Right lung (tissue), 10 donors: ENCODE measurements around the gene OR51M1. TPM values are rescaled to one million over a fixed set of nuclear protein-coding genes. Genes with fewer than 3 reads are reported as not detected.
"Not testable (repeated sequence)": the region's sequence is repeated elsewhere in the genome, so short reads cannot be mapped to it uniquely, and the experiment has no call there.

Experiments
- DNase-seq, 2 donors: peaks; one replicate each; pipeline ENCODE4 v3.0.0-alpha.2; 2013
- long read RNA-seq, 8 donors: transcript quantifications; one replicate each; lab custom pipeline, GENCODE V29; 2026
- polyA plus RNA-seq, 5 donors: library from polyadenylated mRNA; unstranded; fragments of 120-200 nt; gene quantifications; one replicate each; pipeline versions ENCODE4 v1.2.1 to v1.2.3, GENCODE V29; 2013; ENCODE audit warnings: inconsistent platforms in 1 of 5, low replicate concordance in 1 of 5; ENCODE audit not compliant: insufficient read length in 5 of 5, insufficient read depth in 1 of 5

OR51M1 gene, protein sequence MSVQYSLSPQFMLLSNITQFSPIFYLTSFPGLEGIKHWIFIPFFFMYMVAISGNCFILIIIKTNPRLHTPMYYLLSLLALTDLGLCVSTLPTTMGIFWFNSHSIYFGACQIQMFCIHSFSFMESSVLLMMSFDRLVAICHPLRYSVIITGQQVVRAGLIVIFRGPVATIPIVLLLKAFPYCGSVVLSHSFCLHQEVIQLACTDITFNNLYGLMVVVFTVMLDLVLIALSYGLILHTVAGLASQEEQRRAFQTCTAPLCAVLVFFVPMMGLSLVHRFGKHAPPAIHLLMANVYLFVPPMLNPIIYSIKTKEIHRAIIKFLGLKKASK
- under 1 TPM in 4 of 5 donors, not detected in 1; 0.06 to 0.13 (median 0.10) TPM for polyA plus RNA-seq
- long read RNA-seq, donor 1: 0 reads
- long read RNA-seq, donor 2: 0 reads
- long read RNA-seq, donor 3: 0 reads
- long read RNA-seq, donor 4: 0 reads
- long read RNA-seq, donor 5: 0 reads
- long read RNA-seq, donor 6: 0 reads
- long read RNA-seq, donor 7: 0 reads
- long read RNA-seq, donor 8: 0 reads

DNA sequence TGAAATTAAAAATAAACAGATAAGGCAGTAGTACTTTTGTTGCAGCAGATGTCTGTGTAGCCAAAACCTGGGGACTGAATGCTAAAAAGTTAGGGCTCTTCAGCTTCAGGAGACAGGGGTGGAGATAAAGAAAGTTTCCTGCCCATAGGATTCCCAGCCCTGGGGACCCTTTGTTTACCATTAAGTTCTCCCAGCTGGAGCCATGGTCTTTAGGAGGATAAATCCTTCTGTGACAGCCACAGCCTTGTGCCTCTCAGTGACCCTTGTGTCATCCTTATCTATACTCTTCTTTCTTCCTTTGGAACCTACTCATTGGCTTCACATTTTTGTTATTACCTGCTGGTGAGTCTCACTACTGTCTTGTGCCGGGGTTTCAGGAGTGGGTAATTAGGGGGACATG lies at the start of gene OR51M1:
Gene OR51M1, plus strand, starts transcription at position 237 of the 400 bp plus-strand sequence. CDS start 5,587 bp downstream, outside the sequence.
- DNase-seq: no peak

DNA sequence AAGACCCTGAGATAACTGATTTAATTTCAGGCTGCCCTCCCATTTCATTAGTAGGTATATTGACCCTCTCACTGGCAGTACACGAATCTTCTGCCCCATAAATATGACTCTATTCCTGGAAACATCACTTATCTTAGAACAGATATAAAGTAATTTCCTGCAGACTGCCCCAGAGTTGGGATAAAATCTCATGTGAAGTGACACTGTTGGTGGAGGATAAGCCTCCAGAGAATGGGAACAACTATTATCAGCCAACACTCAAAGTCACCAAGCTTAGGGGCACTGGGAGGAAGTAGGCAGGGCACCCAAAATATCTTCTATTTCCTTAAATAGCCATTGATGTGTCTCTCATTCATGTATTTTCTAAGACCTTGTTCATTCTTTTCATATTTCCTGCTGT lies 48.4 kb upstream of the OR51M1 start:
- DNase-seq: no peak

DNA sequence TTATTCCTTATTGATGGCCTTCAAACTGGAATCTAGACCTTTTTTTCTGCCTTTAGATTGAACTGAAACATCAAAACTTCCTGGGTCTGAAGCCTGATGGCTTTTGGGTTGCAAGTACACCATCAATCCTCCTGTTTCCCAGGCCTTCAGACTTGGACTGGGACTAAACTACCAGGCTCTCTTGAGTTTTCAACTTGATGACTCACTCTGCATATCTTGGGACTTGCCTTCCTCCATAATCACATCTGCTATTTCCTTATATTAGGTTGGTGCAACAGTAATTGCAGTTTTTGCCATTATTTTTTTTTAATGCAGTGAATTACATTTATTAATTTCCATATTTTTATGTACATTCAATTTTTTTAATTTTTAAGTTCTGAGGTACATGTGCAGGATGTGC lies 47.3 kb upstream of the OR51M1 start:
- DNase-seq: no peak

DNA sequence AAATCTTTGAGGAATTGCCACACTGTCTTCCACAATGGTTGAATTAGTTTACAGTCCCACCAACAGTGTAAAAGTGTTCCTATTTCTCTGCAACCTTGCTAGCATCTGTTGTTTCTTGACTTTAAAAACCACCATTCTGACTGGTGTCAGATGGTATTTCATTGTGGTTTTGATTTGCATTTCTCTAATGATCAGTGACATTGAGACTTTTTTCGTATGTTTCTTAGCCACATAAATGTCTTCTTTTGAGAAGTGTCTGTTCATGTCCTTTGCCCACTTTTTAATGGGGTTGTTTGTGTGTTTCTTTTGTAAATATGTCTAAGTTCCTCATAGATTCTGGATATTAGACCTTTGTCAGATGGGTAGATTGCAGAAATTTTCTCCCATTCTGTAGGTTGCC lies 46.4 kb upstream of the OR51M1 start:
- DNase-seq: not testable (repeated sequence)

DNA sequence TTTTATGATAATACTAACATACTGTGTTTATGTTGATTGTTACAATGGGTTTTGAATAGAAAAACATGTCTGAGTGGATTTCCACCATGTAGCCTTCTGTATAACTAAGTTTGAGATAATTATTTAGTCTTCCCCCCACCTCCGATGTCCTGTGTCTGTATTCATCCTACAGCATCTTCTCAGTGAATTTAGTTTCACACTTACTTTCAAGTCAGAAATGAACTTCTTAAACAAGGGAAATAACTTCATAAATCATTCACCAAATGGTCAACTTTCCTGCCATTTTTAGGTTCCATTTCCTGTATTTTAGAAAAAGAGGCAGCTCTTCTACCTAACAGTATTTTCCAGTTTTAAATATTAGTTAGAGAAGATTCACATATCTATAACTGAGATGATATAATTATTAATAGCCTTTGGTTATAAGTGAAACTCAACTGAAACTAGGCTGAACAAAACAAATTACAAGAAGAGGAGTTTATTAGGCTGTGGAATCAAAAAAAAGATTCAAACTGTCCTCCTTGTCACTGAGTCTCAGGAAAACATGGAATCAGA lies 43.8 kb upstream of the OR51M1 start:
- DNase-seq: no peak

DNA sequence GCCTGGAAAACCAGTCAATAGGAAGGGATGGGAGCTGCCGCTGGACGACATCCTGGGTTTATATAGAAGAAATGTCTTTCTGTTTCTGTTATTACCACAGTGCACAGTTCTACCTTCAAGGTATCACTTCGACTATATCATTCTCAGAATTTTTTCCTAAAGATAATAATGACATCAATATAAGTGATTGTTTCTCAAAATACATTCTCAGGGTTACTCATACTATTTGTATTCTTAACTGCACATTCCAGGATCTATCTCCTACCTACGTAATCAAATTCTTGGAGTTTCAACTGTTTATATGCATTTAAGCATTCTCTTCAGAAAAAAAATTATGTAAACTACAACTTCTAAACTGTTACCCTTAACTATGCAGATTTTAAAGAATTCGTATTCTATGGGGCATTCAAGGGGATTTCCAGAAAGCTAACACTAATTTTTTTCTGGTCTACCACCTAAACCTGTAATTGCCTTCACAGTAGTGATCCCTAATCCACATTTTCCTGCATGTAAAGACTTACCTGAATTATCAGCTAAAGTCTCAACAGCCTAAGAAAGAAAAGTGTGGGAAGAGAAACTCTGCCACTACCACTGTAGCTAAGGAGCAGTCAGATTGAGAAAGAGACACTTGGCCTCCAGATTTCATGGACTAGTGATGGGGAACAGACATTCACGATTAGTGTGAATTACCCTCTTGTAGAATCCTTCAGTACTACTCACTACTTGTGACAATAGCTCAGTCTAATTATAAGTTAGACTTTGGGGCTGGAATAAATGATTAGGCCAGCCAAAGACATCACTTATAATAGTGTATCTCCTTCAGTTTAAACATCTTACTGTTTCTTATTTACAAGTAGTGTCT lies 39.9 kb upstream of the OR51M1 start, which contains the start of gene OR51B5:
Gene OR51B5, minus strand, starts transcription at position 51 of the 862 bp plus-strand sequence. Its CDS starts 0 bp downstream, at position 51.
- DNase-seq: no peak

DNA sequence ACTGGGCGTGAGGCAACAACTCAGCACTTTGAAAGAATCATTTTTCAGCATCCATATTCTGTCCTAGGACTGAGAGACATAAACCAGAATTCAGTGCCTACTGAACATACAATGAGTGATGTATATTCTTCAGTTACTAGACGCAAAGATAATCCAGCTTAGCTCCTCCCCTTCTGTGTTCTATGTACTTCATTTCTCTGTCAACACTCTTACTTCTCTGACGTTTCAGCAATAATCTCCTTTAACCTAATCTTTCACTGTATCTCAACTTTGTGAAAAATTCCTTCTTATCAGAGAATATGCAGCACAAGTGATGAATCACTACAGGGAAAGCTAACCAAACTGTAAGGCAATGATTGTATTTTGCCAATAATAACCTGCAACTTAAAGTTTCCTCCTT lies 37.8 kb upstream of the OR51M1 start:
- DNase-seq: no peak

DNA sequence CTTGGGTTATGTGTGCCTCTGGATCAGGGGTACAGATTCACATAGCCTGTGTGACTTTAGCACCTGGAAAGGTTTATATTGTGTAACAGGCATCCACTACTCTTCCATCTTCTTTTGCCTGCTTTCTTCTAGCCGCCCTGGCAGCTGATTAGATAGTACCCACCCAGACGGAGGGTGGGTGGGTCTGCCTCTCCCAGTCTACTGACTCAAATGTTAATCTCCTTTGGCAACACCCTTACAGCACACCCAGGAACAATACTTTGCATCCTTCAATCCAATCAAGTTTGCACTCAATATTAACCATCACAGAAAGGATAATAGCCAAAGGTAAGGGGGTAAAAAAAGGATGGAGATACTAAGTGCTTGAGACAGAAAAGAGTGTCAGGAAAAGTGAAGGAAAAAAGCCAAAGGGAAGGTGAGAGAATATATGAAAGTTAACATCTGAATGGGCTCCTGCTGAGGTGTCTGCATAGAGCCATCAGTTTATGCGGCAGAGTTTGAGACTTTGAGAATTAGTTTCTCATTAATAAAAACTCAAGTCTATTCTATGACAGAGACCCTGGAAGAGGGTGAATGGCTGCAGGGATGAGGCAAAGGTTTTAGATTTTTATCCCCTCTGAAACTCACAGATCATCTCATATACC lies 34.9 kb upstream of the OR51M1 start:
- no peak for DNase-seq

DNA sequence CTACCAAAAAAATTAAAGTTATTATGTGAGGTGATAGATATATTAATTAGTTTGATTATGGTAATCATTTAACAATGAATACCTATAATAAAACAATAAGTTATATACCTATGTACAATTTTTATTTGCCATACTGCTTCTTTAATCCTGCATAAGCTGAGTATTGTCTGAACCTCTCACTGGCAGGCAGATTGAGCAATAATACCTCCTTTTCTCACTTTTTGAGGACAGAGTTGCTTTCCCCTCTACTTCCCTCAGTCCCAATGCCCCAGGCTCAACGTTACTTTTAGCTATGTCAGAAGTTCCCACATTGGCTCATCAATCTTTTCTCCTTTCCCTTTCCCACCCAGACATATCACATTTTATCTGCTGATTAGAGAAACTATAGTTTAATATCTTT lies 34.1 kb upstream of the OR51M1 start:
- DNase-seq: no peak

DNA sequence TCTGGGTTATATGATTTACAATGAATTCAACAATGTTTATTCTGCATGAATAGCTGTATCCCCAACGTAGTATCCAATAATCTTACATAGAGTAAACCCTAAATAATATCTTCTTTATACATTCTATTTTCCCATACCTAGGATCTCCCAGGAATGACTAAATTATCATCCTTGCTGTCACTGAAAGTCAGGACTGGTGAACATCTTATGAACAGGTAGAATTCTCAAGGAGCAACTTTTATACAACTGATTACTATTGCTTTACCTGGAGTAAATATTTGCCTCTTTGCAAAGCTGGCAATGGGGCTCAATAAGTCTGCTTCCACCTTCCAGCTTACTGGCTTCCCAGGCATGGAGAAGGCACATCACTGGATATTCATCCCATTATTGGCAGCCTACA lies 32.4 kb upstream of the OR51M1 start, which contains the start of gene OR51B6:
Gene OR51B6, plus strand, starts transcription at position 301 of the 400 bp plus-strand sequence. Its CDS starts 0 bp downstream, at position 301.
- DNase-seq: no peak

DNA sequence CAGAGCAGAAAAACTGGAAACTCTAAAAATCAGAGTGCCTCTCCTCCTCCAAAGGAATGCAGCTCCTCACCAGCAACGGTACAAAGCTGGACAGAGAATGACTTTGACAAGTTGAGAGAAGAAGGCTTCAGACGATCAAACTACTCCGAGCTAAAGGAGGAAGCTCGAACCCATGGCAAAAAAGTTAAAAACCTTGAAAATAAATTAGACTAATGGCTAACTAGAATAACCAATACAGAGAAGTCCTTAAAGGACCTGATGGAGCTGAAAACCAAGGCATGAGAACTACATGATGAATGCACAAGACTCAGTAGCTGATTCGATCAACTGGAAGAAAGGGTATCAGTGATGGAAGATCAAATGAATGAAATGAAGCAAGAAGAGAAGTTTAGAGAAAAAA lies 27.6 kb upstream of the OR51M1 start:
- DNase-seq: not testable (repeated sequence)

DNA sequence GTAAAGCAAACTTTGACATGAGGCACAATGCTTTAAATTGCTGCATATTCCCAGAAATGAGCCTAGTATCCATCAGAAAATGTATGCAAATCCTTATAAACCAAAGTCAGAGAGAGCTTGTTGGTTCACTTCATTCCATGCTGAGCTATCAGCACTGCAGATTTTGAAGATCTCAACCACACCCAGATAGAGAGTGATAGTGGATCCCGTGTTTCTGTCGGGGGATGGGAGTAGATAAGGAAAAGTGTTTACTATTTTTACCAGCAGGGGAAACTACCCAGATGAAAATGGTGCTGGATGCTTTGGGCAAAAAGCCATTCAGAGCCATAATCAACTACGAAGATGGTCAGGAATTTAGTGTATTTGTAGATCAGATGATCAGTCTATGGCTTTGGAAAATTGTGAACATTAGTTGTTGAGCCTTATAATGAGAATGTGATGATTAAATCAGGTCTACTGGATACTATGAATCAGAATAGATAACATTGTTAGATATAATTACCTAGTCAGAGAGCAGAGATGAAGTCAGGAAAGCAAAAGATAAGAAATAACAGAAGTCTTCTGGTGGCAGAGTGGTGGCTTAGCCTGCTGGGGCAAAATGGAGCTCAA lies 21.5 kb upstream of the OR51M1 start:
- DNase-seq: no peak

DNA sequence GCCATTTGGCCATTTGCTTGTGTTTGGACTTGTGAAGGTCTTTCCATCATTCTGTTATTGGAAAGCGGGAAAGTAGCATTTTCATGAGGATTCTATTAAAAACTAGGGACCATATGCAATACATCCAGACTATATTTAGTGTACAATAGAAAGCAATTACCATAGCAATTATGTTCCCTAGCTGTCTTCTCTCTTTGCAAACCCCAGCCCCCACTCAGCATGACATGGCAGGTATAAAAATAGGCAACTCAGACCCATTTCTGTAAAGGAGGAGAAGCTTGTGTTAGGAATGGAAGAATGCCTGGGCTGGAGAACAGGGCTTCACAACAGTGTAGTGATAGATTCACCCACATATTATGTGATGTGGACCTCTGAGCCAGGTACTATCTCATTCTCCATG lies 19.9 kb upstream of the OR51M1 start:
- no peak for DNase-seq

DNA sequence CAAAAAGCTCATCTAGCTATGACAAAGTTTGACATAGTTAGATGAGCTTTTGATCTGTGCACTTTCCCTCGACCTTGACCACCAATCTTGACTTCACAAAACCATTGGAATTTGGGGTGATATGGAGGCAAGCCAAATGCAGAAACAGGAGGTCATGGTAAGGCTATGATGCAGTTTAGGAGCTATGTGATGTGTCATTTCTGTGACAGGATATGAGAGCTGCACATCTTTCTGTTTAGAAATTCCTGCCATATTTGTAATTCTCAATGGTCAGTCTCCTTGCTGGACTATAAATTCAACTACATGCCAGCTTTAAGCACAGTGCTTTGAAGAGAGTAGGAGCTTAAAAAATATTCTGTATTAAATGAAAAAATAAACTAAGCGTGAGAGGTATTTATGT lies 19.4 kb upstream of the OR51M1 start:
- no peak for DNase-seq

DNA sequence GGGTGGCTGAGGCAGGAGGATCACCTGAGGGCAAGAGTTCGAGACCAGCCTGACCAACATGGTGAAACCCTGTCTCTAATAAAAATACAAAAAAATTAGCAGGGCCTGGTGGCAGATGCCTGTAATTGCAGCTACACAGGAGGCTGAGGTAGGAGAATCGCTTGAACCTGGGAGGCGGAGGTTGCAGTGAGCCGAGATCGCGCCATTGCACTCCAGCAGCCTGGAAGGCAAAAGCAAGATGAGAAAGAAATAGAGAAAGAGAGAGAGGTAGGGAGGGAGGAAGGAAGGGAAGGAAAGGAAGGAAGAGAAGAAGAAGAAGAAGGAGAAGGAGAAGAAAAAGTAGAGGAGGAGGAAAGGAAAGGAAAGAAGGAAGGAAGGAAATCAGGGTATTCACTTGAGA lies 17.2 kb upstream of the OR51M1 start:
- not testable (repeated sequence) for DNase-seq

DNA sequence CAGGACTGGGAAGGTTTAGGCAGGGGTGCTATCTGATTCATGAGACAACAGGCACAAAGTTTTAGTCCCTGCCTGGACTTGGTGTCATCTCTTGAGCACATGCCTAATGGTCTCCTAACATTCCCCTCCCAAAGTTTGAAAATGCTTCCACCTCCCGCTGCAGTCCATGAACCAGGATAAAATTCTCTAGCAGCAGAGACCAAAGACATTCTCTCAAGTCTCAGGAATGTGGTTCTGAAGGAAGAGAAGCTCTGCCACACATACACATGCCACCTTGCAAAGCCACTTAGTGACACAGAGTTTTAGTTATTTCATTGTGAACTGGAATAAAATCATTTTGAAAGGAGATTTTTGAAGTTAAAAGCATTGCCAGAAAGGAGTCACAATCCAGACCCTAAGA lies 16.8 kb upstream of the OR51M1 start:
- no peak for DNase-seq

DNA sequence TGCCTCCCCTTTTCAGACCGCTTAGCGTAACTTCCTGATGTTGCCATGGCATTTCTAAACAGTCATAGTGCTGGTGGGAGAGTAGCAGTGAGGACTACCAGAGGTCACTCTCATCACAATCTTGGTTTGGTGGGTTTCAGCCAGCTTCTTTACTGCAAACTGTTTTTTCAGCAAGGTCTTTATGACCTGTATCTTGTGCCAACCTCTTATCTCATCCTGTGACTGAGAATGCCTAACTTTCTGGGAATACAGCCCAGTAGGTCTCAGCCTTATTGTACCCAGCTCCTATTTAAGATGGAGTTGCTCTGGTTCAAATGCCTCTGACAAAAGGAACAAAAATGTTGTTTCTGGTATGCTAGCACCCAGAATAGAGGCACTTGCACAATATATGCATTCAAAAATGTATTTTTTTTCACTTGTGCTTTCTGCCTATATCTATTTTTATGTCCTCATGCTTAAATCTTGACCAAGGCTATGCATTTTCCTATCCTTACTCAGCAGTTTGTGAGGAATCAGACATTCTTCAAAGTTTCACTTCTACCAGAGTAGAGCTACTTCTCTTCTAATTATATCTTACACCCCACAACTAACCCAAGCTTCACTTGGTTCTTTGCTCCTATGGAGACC lies 16.1 kb upstream of the OR51M1 start:
- DNase-seq: no peak

DNA sequence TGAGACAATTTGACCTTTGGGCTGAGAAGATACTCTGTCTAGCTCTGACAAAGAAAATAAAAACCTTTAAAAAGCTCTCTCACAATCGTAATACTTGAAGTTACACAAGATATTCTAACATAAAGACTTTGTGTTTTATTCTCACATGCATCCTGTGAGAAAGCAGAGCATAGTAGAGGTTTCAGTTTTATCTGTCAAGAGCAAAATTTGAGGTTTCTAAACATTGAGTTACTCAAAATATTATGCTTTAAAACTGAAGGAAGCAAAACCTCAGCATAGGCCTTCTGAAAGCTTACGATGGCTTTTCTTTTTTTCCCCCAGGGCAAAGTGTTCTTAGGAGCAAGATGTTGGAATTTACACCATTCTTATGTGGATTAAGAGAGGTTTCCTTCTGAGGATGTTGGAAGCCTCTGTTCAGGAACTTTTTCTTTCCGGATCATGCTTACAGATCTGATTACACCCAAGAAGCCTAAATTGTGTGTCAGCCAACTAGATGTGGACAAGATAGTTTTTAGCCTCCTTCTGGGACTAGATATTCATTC lies 15.0 kb upstream of the OR51M1 start:
- no peak for DNase-seq

DNA sequence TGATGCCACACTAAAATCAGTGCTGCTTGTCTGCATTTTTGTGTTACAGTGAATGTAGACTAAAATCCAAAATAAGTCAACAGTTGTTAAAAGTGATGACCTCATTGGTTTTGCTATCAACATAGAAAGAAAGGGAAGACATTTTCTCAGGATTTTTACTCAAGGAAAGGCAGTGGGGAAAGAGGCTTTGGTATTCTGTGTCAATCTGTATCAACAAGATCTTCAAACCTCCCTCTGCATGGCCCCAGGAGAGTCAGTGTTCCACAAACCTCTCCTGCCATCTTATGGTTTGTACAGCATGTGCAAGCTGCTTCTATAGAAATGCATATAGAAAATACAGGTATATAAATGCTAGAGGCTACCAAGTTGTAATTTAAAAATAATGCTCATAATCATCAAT lies 13.8 kb upstream of the OR51M1 start:
- DNase-seq: no peak

DNA sequence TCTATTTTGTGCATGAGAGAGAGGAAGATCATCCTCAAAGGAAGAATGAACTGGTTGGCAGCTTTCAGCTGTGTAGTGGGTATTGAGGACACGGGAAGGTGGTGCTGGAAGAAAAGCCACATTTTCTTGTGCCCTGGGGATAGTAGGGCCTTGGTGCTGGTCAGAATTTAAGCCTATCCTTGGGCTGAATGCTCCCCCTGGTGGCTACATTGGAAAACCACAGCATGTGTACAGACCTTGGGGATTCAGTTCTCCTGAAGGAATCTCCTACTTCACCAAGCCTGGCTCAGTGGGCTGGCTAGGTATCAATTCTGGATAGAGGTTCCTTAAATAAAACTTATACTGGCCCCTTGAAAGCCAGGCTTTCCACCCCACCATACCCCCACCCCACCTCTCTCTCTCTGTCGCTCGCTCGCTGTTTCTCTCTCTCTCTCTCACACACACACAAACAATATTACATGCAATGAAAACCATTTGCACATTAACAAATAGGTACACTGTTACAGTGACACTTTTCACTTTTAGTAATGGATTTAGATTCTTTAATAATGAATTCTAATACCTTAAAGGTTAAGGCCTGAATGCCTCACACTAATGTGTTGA lies 2.8 kb upstream of the OR51M1 start:
- peak; percentile 13 to 29 for DNase-seq
